ENCODE measurements around the gene DIDO1. TPM values are rescaled to one million over a fixed set of nuclear protein-coding genes. Genes with fewer than 3 reads are reported as not detected.
A peak's percentile ranks its signal among the peaks of the same experiment; 100 is the strongest.

The DIDO1 gene
- total and polyA plus RNA-seq, 2 donors (not counting 1 experiment from before 2014, with no cell fraction given) = 57.6 to 124 TPM

DNA sequence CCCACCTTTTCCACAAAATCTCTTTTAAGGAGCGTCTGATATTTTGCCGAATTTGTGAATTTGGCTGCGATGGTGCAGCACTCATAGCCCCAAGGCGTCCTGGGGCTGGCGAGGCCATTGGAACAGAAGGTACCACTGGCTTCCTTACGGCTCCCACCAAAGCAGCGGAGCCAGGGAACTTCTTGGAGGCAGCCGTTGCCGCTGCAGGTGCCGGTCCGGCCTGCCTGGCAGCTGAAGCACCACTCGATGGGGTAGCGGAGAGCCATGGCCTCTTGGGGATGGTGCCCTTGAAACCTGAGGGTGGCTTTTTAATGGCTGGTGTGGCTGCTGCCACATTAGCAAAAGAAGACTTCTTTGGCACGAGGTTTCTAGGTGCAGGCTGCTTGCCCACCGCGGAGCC, 29.8 kb downstream of the DIDO1 start:
- intact Hi-C loops (cut with micrococcal nuclease) = no loop called here
- H3K4me1 Mint-ChIP-seq = peaks cover 30% of the 10 kb centered on the region
- POLR2A ChIA-PET = no interaction called here

DNA sequence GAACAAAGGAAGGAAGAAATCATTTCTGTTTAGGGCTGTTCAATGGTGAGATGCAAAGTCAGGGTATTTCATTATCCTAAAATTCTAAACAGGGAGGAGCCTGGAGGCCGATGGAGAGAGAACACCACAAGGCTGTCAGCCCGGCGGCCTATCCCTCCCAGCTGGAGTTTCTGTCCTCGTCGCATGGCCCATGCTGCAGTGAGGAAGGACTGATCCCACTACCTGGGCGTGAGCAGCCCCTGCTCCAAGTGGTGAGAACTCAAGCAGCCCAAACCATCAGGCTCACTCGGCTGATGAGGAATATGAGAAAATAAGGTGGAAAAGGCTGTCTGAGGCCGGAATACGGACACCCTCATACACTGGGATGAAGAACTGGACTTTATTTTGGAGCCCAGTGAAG, 30.8 kb downstream of the DIDO1 start:
- ChIA-PET CTCF (interaction anchor here (1.3 kb wide), 1 partner anchor 23 kb away, joined by 3 read pairs; no protein-coding TSS in a partner anchor), POLR2A (no interaction called here)
- DNase-seq (no peak), ATAC-seq (ENCODE audit: low read depth) (no peak)
- Mint-ChIP-seq H3K4me3 (no peak overlapping the region), H3K9me3 (ENCODE audit: insufficient read depth) (no peaks in the 10 kb centered on the region), H3K4me1 (peaks cover 26% of the 10 kb centered on the region), H3K27ac (peak overlapping the region; percentile 6), H3K27me3 (no peaks in the 10 kb centered on the region)
- no peak overlapping the region for H3K9ac ChIP-seq (ENCODE audit: low read length)
- peaks cover 52% of the 10 kb centered on the region for H4K20me1 ChIP-seq (ENCODE audit: control insufficient read depth, insufficient read depth, low read length, poor library complexity, severe bottlenecking)
- peaks cover 12 to 19% of the 10 kb centered on the region in 2 donors for H3K4me1 ChIP-seq (ENCODE audit: control insufficient read depth in 2 of 2, insufficient read depth in 2 of 2, low read length in 2 of 2)
- WGBS (ENCODE audit: insufficient coverage) = 92% methylated on average over 5 of the region's 9 CpGs
- no peaks in the 10 kb centered on the region for H3K79me2 ChIP-seq (ENCODE audit: control insufficient read depth, insufficient read depth, low read length)
- no peak overlapping the region for H3K4me2 ChIP-seq (replicated peaks; ENCODE audit: low read depth, low read length, poor library complexity, severe bottlenecking)
- H3K4me3 ChIP-seq (ENCODE audit: control extremely low read depth in 1 of 5, extremely low read depth in 1 of 5, insufficient read depth in 1 of 5, low read depth in 2 of 5, low read length in 4 of 5) = no peak overlapping the region
- peaks cover 4 to 58% of the 10 kb centered on the region in 2 experiments for H3K36me3 ChIP-seq (replicated peaks in 1 of 2; ENCODE audit: control extremely low read depth in 1 of 2, control insufficient read depth in 1 of 2, extremely low read depth in 1 of 2, insufficient read depth in 2 of 2, low read length in 1 of 2)
- H3K27me3 ChIP-seq (replicated peaks in 1 of 4; ENCODE audit: control extremely low read depth in 1 of 4, control insufficient read depth in 3 of 4, insufficient read depth in 4 of 4, low read length in 3 of 4) = no peaks in the 10 kb centered on the region
- H3K27ac ChIP-seq (ENCODE audit: low read length in 2 of 2) = no peak overlapping the region
- intact Hi-C loops (cut with micrococcal nuclease) = no loop called here
- TF ChIP-seq EZH2 (IDR thresholded peaks at IDR 0.05; ENCODE audit: borderline replicate concordance, insufficient read depth, low read depth, low read length, poor library complexity, severe bottlenecking) = no peak
- TF ChIP-seq, protein P1, sequence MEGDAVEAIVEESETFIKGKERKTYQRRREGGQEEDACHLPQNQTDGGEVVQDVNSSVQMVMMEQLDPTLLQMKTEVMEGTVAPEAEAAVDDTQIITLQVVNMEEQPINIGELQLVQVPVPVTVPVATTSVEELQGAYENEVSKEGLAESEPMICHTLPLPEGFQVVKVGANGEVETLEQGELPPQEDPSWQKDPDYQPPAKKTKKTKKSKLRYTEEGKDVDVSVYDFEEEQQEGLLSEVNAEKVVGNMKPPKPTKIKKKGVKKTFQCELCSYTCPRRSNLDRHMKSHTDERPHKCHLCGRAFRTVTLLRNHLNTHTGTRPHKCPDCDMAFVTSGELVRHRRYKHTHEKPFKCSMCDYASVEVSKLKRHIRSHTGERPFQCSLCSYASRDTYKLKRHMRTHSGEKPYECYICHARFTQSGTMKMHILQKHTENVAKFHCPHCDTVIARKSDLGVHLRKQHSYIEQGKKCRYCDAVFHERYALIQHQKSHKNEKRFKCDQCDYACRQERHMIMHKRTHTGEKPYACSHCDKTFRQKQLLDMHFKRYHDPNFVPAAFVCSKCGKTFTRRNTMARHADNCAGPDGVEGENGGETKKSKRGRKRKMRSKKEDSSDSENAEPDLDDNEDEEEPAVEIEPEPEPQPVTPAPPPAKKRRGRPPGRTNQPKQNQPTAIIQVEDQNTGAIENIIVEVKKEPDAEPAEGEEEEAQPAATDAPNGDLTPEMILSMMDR (IDR thresholded peaks at IDR 0.05) = no peak
- no peak overlapping the region for H2AFZ ChIP-seq (ENCODE audit: insufficient read depth, low read depth, low read length, poor library complexity, severe bottlenecking)
- H3K9me3 ChIP-seq (ENCODE audit: control extremely low read depth in 1 of 3, control insufficient read depth in 2 of 3, insufficient read depth in 1 of 3, low read length in 2 of 3) = no peaks in the 10 kb centered on the region

More for the DNA sequence above, 29.8 kb downstream of the DIDO1 start:
- Mint-ChIP-seq H3K27me3 (no peaks in the 10 kb centered on the region), H3K9me3 (ENCODE audit: insufficient read depth) (no peaks in the 10 kb centered on the region), H3K4me3 (no peak overlapping the region), H3K27ac (no peak overlapping the region)
- Histone ChIP-seq H3K4me2 (replicated peaks; ENCODE audit: low read depth, low read length, poor library complexity, severe bottlenecking) (no peak overlapping the region), H3K79me2 (ENCODE audit: control insufficient read depth, insufficient read depth, low read length) (no peaks in the 10 kb centered on the region), H3K9me3 (ENCODE audit: control extremely low read depth in 1 of 3, control insufficient read depth in 2 of 3, insufficient read depth in 1 of 3, low read length in 2 of 3) (no peaks in the 10 kb centered on the region), H3K36me3 (replicated peaks in 1 of 2; ENCODE audit: control extremely low read depth in 1 of 2, control insufficient read depth in 1 of 2, extremely low read depth in 1 of 2, insufficient read depth in 2 of 2, low read length in 1 of 2) (peaks cover 4 to 48% of the 10 kb centered on the region in 2 experiments), H4K20me1 (ENCODE audit: control insufficient read depth, insufficient read depth, low read length, poor library complexity, severe bottlenecking) (peaks cover 52% of the 10 kb centered on the region), H3K4me1 (ENCODE audit: control insufficient read depth in 2 of 2, insufficient read depth in 2 of 2, low read length in 2 of 2) (peaks cover 12 to 20% of the 10 kb centered on the region in 2 donors), H3K27ac (ENCODE audit: low read length in 2 of 2) (no peak overlapping the region), H3K27me3 (replicated peaks in 1 of 4; ENCODE audit: control extremely low read depth in 1 of 4, control insufficient read depth in 3 of 4, insufficient read depth in 4 of 4, low read length in 3 of 4) (no peaks in the 10 kb centered on the region), H2AFZ (ENCODE audit: insufficient read depth, low read depth, low read length, poor library complexity, severe bottlenecking) (no peak overlapping the region), H3K9ac (ENCODE audit: low read length) (no peak overlapping the region), H3K4me3 (ENCODE audit: control extremely low read depth in 1 of 5, extremely low read depth in 1 of 5, insufficient read depth in 1 of 5, low read depth in 2 of 5, low read length in 4 of 5) (no peak overlapping the region)
- CTCF ChIA-PET = interaction anchor here (1.5 kb wide), 1 partner anchor 10 kb away, joined by 4 read pairs; no protein-coding TSS in a partner anchor
- DNase-seq (no peak), ATAC-seq (ENCODE audit: low read depth) (no peak)
- 98% methylated on average over 16 of the region's 16 CpGs for WGBS (ENCODE audit: insufficient coverage)
- TF ChIP-seq, protein P1 (IDR thresholded peaks at IDR 0.05) = no peak
- TF ChIP-seq EZH2 (IDR thresholded peaks at IDR 0.05; ENCODE audit: borderline replicate concordance, insufficient read depth, low read depth, low read length, poor library complexity, severe bottlenecking) = no peak

All from B cell (primary cell).